ENCODE measurements around the gene KRTAP12-2.
"Not testable (repeated sequence)": the region's sequence is repeated elsewhere in the genome, so short reads cannot be mapped to it uniquely, and the experiment has no call there.

Gene KRTAP12-2

DNA sequence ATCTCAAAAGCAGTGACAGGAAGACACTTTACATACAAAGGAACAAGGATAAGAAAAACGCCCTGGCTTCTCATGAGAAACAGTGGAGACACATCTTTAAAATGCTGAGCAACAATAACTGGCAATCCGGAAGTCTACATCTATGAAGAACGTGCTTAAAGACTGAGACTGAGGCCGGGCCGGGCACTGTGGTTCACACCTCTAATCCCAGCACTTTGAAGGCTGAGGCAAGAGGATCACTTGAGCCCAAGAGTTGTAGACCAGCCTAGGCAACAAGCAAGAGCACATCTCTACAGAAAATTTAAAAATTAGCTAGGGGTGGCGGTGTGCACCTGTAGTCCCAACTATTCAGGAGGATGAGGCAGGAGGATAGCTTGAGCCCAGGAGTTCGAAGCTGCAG lies 17.4 kb upstream of the KRTAP12-2 start:
- no peak for DNase-seq

DNA sequence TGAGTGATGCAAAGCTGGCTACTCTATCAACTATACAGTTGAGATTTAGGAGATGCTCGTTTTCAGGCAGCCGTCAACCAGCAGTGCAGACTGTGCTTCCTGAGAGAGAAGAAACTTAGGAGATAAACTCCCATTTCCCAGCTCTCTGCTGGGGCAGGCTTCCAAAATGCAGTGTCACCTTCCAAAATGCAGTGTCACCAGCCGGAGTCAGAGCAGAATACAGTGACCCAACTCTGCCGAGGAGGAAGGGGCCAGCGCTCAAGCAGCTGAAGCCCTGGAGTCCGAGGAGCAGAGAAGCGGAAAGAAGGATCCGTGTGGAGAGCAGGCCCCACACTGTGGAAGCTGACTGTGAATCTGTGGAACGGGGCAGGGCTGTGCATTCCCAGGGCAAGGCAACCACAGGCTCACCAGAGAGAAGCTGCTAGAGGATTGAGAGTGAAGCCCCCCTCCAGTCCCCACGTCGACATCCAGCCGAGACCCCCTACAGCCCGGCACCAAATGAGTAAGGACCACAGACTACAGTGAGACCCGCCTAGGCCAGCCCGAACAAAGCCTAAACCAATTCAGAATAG lies 15.9 kb upstream of the KRTAP12-2 start:
- no peak for DNase-seq

DNA sequence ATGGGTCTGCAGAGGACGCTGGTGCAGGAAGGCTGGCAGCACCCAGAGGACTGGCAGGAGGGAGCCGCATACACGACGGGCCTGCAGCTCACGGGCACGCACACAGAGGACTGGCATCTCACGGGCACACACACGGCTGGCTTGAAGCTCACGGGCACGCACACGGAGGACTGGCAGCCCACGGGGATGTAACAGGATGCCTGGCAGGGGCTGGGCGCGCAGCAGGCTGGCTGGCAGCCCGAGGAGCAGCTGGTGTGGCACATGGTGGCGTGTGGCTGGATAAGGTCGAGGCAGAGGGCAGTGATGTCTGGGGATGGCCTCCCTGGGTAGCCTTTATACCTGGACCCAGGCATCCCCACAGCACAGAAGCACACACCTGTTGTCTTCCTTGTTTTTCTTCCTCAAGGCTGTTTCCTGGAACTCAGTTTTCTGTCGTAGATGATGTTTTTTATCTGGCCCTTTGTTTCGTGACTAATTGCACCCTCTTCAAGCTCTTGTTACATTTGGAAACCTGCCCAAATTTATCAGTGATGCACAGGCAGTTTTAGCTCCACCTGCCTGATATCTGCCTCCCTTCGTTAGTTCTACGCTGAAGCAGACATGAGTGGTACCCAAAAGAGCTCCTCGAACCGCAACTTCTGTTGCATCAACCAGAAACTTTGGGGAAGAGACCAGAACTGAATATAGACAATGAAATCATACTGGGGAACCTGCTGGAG lies 15.3 kb upstream of the KRTAP12-2 start, which contains the start of gene KRTAP12-1:
KRTAP12-1 (minus strand) TSS at position 303 of the 719 bp plus-strand sequence; CDS start at position 263, 40 bp downstream.
- no peak for DNase-seq

DNA sequence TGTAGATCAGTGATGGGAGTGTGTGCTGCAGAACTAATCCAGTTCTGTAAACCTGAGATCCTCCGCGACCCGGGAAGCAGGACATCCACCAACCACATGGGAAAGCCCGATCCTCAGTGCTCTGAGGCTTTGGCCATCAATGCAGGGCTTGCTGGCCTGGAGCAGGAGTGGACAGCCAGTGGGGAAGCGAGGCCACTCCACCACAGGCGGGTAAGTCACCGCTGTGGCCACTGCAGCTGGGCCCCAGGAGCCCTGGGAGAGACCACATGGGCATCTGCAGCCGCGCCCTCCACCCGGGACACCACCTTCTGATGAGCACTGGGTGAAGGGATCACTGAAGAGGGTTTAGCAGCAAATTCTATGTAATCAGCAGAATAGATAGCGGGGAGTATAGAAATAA lies 14.4 kb upstream of the KRTAP12-2 start:
- no peak for DNase-seq

DNA sequence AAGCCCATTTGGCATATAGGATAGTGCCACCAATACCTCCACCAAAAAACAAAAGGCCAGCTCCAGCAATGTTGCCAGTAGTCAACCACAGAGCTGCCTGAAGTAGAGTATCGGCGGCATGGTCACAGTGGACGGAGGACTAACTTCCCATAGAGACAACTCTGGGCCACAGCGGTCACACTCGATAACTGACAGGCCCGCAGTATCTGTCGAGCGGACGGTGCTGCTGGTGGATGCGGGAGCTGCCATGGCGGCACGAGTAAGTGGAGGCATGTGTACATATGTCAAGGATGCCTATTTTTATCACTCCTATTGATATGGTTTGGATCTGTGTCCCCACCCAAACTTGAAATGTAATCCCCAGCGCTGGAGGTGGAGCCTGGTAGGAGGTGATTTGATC lies 11.2 kb upstream of the KRTAP12-2 start:
- DNase-seq, result no peak

DNA sequence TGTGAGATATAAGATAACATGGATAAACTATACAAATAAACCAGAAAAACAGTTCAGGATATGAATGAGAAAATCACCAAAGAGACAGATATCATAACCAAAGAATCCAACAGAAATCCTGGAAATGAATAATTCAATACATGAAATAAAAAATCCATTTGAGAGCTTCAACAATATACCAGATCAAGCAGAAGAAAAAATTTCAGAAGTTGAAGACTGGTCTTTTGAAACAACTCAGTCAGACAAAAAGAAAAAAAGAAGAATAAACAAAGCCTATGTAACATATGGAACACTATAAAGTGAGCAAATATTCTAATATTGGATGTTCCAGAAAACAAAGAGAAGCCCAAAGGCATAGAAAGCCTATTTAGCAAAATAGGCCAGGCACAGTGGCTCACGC lies 5.2 kb upstream of the KRTAP12-2 start:
- DNase-seq, result no peak

DNA sequence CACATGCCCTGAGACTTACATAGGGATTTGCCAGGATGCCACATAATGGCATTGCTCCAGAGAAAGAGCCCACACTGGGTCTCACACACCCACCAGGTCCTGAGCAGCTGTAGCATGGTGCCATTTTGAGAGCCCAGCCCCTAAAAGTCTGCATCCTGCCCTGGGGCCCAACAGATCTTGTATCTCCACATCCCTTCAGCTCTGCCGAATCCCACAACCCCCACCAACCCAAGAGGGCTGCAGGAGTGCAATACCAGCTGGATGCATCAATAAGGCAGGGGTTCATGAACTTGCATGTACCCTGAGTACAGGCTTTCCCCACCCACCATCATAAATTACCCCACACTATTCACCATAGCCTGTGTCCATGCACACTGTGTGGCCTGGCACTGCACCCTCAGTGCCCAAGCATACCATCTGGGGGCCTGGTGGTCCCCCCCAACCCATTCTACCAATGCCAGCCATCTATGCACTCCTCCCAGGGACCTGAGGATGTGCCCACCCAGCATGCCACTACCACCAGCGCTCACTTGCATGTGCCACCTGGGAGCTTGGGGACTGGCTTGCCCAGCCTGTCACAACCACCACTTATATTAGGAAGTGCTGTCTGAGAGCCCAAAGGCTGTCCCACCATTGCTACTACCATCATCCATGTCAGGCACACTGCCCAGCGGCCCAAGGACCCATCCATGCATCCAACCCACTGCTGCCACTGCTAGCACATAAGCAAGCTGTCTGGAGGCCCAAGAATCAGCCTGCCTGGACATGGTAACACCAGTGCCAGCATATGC lies 4.1 kb upstream of the KRTAP12-2 start:
- DNase-seq, result no peak

- no peak for DNase-seq
Observed at GRCh38 chr21:44667612-44668011, 885 bp upstream of the KRTAP12-2 start.

- no peak for DNase-seq
Observed at GRCh38 chr21:44664691-44665090, 2.0 kb downstream of the KRTAP12-2 start.

- DNase-seq, result not testable (repeated sequence)
Observed at GRCh38 chr21:44661567-44661966, 5.2 kb downstream of the KRTAP12-2 start.

DNA sequence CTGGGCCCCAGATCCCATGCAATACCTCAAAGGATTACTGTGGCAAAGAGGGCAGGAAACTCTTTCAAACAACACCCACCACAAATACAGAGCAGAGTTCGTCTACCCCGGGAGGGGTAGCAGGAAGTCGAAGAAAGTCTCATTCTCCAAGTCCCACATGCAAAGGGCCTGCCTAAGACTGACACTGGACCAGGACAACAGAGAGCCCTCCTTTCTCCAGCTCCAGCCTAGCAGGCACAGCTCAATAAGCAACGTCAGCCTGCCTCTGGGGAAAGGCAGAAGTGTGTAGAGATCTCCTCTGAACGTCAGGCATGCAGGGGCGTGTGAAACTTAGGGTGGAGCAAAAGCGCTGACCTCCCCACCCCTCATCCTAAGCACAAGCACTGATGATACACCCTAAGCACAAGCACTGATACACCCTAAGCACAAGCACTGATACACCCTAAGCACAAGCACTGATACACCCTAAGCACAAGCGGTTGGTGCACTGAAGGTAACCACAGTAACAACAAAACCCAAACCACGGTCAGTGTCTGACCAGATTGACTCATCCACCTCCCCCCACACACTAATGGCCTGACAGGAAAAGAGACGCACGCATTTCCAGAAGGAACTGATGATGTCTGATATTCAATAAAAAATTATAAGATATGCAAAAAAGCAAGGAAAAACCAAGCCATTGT lies 7.7 kb downstream of the KRTAP12-2 start:
- peak; percentile 49 for DNase-seq

- DNase-seq, result no peak
Observed at GRCh38 chr21:44658541-44658910, 8.2 kb downstream of the KRTAP12-2 start.

DNA sequence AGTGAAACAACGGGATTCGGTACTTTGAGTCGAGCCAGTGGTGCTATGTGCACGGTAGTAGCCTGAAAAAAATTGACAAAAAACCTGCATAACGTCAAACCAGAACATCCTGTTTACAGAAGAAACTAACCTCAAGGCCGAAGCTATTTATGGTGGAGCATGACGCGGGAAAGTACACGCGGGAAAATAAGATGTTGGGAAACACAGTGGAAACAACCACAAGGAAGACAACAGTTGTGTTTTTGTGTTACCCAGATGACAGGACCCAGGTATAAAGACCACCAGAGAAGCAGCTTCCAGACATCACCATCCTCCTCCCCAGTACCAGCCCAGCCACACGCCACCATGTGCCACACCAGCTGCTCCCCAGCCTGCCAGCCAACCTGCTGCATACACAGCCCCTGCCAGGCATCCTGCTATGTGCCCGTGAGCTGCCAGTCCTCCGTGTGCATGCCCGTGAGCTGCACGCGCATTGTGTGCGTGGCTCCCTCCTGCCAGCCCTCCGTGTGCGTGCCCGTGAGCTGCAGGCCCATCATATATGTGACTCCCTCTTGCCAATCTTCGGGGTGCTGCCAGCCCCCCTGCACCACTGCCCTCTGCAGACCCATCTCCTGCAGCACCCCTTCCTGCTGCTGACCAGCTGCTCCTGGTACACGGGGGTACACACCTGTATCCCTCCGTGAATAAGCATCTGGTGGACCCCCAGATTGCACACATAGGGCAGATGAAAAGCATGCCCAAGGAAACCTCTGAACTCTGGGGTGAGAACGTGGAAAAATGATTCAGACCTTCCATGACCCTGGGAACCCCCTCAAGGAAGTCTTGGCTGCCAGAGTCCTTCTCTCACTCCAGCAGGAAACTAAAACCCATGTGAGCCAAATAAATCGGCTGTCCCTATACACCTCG lies 8.8 kb downstream of the KRTAP12-2 start, which contains the start of gene KRTAP12-3:
KRTAP12-3 (plus strand) TSS at position 298 of the 906 bp plus-strand sequence; CDS start at position 346, 48 bp downstream.
- DNase-seq, result peak; percentile 85

GRCh38 chr21:44656868-44657267 lies 9.9 kb downstream of the KRTAP12-2 start:
- no peak for DNase-seq

DNA sequence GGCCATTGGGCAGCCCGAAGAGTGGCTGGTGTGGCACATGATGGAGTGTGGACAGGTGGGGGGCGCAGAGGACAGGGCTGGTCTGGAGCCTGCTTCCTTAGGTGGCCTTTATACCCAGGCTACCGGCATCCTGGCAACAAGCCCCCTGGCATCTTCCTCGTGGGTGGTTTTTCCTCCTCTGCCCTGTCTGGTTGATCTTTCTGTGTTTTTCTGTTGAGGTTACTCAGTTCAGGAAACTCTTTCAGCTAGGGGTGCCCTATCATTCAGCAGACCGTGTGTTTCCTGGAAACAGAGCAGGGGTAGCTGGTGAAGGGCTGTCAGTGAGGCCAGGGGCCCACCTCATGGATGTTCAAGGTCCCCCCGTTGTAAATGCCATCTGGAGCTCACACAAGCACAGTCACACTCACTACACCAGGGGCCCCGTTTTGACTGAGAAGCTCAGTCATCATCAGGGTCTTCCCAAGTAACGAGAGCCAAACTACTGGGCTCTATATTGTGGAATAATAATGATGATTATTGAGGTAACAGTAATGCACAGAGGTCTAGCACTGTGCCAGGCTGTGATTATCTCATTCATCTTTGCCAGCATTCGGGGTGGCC lies 12.1 kb downstream of the KRTAP12-2 start, which contains the start of gene KRTAP12-4:
KRTAP12-4 (minus strand) TSS at position 84 of the 600 bp plus-strand sequence; CDS start at position 39, 45 bp downstream.
- DNase-seq, result peak; percentile 14

GRCh38 chr21:44653656-44654575 lies 12.8 kb downstream of the KRTAP12-2 start:
- peak; percentile 81 for DNase-seq

DNA sequence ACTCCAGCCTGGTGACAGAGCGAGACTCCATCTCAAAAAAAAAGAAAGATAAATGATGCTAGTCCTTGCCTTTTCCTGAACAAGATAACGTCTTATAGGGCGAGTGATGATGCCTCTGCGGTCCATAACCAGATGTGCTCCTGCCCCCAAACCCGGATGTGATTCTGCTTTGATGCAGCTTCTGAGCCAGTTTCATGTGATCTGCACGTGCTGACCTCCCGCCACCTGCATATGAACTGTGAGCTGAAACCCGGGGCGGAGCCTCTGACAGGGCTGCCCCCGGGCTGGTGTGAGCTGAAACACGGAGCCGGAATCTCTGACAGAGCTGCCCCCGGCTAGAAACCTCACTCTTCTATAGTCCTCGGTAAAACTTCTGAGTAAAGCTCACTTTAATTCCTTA lies 13.6 kb downstream of the KRTAP12-2 start:
- no peak for DNase-seq

DNA sequence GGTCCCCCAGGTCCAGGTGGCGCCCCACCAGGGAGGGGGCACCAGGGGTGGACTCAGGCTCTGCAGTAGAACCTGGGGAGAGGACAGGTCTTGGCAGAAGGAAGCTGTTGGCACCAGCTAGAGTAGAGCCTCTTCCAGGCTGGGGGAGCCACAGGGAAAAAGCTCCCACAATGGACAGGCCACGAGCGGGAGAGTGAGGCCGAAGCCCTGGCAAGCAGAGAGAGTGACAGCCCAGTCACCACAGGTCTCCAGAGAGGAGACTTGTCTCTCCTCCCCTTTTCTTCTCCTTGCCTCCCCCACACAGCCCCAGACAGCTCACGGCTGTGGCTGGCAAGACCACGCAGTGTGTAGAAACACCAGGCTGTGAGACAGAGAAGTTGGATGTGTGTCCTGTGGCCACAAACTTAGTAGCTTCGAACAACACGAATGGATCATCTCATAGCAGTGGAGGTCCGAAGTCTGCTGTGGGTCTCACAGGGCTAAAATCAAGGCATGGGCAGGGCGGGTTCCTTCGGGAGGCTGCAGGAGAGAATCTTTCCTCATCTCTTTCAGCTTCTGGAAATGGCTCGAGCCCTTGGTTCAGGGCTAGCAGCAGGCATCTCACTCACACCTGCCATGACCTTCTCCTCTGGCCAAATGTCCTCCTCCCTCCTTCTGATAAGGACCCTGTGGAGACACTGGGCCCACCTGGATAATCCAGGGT lies 15.6 kb downstream of the KRTAP12-2 start:
- no peak for DNase-seq

GRCh38 chr21:44650265-44650972 lies 16.3 kb downstream of the KRTAP12-2 start:
- no peak for DNase-seq

Data from CD4-positive, alpha-beta T cell treated with Interleukin-17A for 1 hour (primary cell).